GM20000 (cell line): ENCODE results near the gene PLCB2.

Experiments used
- DNase-seq: peaks from one replicate; pipeline ENCODE4 v3.0.0; 2012; ENCODE audit warnings: low spot score
- CTCF ChIP-seq: IDR thresholded peaks from 2 replicates; pipeline ENCODE4 v1.5.1; 2012; ENCODE audit warnings: mild to moderate bottlenecking, control low read depth; ENCODE audit errors: extremely low read depth, missing control alignments

Gene PLCB2

GRCh38 chr15:40295877-40296560, 11.7 kb downstream of the PLCB2 start:
- TF ChIP-seq CTCF: no peak
- DNase-seq: no peak

- peak; percentile 15 for DNase-seq
- TF ChIP-seq CTCF: no peak
Measured at GRCh38 chr15:40295297-40295696, 12.4 kb downstream of the PLCB2 start.

GRCh38 chr15:40293905-40294895, 13.5 kb downstream of the PLCB2 start:
- DNase-seq: no peak

GRCh38 chr15:40293006-40293405, 14.7 kb downstream of the PLCB2 start:
- peak; percentile 12 for DNase-seq
- TF ChIP-seq CTCF: no peak

More at GRCh38 chr15:40293905-40294895, 13.5 kb downstream of the PLCB2 start:
- TF ChIP-seq CTCF: no peak

GRCh38 chr15:40292246-40292645, 15.5 kb downstream of the PLCB2 start:
- DNase-seq: no peak
- no peak for TF ChIP-seq CTCF

- TF ChIP-seq CTCF: no peak
- no peak for DNase-seq
Measured at GRCh38 chr15:40290918-40291574, 16.7 kb downstream of the PLCB2 start.
